ENCODE data around the gene CDH24.
"Not testable (repeated sequence)": the region's sequence is repeated elsewhere in the genome, so short reads cannot be mapped to it uniquely, and the experiment has no call there.

The CDH24 gene

DNA sequence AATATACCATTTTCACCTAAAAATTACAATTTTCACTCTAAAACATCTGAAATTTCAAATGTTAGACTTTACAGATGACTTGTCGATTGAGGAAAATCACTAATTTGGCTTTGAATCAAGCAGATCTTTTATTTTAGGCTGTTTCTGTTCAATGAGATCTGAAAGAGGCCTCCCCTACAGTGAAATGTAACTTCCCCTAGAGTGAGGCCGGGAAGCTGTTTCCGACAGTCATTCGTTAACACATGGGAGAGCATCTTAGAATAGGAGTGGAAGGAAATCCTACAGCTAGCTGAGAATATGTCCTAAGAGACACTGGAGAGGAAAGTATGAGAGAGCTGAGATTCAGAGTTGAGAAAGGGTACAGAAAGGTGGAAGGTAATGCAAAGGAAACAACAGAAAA, 41.7 kb downstream of the CDH24 start:
- no peak for DNase-seq

DNA sequence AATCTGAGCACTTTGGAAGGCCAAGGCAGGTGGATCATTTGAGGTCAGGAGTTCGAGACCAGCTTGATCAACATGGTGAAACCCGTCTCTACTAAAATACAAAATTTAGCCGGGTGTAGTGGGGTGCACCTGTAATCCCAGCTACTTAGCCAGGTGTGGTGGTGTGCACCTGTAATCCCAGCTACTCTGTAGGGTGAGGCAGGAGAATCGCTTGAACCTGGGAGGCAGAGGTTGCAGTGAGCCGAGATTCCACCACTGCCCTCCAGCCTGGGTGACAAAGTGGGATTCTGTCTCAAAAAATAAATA, 43.6 kb downstream of the CDH24 start:
- not testable (repeated sequence) for DNase-seq

DNA sequence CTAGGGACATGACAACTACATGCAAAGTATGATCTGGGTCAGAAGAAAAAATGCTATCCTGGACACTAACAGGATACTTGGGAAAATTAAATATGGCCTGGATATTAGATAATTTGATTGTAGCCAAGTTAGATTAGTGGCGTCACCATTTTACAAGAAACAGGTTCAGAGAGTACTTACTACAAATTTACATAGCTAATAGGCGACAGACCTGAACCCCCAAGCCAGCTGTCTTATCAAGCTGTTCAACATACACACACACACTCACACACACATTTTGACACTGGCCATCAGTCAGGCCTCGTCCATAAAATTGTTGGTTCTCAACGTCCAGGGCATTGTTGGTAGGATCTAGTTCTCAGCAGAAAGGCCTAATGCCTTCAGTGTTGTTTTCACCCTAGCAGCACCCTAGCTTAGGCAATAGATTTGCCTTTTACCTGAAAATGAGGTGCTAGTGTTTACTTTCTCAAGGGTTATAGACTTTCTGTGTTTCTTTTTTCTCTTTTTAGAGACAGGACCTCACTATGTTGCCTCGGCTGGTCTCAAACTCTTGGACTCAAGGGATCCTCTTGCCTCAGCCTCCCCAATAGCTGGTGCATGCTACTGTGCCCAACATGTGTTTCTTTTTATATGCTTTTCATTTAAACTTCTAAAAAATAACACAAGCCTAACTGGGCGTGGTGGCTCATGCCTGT, 44.1 kb downstream of the CDH24 start:
- DNase-seq: no peak

DNA sequence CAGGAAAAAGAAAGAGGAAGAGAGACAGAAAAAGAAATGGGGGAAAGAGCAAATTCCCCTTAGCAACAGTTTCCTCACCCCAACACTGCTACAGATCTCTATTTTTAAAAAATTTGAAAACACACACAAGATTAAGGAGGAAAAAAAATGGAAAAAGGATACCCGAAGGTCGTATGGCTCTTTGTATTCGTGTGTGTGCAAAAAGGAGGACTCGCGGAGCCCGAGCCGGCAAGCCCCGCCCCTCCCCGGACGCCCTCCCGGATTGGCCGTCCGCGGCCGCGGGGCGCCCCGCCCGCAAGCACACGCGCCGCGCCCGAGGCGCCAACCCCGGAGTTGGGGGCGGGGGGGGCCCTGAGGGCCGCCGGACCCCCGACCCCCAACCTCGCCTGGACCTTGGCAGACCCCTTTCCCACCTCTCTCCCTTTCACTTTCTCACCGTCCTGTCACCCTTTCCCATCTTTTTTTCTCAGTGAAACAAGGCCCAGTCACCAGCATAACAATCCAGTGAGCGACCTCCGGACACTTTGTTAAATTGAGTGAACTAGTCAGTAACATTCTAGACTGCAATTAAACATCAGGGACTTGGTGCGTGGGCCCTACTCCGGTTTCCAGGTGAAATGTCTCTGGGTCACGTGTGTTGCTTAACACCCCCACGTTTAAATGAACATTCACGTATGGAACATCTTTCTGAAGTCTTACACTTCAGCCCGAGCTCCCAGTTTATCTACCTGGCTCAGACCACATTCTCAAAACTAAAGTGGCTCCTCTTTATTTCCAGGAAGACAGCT, 47.2 kb downstream of the CDH24 start, which contains the start of gene C14orf93:
C14orf93 (minus strand) TSS at position 205 of the 788 bp plus-strand sequence. CDS start 11,120 bp downstream, outside the sequence.
- peak; percentile 83 for DNase-seq

DNA sequence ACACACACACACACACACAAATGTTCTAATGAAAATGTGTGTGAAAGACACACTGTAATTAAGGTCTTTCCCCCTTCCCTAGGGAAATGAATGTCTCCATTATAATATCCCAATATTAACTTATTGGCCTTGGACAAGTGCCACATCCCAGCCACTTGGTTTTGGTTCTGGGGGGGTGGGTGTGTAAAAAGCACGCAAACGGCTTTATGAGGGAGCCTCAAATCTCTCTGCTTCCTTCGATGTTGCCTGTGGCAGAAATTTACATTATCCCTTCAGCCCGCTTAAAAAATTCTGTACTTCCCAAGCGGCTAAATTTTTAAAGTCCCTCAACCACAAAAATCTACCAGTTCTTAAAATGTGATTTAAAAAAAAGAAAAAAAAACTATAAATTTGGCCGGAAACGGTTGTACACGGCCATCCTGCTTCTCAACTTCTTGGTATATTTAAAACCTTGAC, 47.8 kb downstream of the CDH24 start:
- peak; percentile 71 for DNase-seq

DNA sequence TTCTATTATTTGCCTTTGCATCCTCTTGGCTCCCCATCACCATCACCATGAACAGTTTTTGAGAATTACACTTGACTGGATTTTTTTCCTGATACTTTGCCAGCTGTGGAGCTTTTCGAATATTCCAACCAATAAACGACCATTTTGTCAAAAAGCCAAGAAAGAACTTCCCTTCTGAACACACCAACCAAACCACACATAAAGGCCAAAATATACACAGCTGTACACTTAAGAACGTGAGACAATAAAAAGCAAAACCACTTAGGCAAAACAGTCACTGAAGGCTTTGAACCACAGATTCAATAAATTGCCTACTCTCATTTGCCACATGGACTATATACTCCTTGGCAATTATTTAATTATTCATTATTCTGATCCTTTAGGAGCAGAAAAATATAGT, 48.5 kb downstream of the CDH24 start:
- peak; percentile 92 for DNase-seq

DNA sequence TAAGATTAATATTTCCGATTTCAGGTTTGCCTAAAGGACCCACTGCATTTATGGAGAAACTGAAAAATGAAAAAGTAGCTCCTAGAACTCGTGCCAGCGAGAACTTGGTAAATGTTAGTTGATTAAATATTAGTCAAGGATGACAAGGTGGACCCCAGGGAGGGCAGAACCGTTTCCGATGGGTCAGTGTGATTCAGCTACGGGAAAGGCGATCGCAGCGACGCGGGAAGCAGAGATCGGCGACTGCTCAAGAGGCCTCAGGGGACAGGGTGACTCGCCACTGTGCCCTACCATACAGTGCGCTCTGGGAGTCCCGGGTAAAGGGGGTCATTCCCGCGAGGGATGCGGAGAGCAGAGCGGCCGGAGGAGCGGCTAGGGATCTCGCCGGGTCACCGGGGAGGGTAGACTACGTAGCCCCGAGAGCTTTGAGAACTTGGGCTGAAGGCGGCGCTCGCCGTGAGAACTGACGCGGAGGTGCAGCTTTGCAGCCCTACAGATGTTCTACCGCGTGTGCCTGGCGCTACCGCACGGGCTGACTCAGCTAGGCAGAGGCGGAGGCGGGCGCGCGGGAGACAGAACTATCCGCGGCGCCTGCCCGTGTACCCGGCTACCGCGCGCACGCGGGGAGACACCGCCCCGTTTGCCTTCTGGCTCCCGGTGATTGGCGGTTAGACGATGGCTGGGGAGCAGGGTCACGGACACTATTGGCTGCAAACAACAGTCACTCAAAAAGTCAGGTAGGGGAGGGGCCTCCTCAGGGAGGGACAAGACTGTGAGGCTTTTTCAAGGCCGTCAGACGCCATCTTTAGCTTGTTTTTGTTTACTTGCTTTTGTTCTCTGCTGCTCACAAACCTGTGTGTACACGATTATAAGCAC, 50.5 kb downstream of the CDH24 start:
- DNase-seq: peak; percentile 99

DNA sequence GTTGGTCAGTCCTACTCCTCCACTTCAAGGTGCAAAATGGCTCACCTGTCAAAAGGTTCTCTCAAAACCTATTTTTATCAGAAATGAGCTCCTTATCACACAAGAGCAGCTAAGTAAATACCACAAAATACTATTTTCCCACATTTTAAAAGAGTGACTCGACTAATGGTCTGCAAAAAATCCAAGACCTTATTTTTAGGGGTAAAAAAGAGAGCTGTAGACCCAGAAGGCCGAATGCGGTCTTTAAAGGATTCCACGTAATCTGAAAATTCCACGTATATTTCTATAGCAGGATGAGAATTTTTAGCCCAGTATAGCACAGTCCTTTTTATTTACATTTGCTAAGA, 51.2 kb downstream of the CDH24 start:
- peak; percentile 38 for DNase-seq

DNA sequence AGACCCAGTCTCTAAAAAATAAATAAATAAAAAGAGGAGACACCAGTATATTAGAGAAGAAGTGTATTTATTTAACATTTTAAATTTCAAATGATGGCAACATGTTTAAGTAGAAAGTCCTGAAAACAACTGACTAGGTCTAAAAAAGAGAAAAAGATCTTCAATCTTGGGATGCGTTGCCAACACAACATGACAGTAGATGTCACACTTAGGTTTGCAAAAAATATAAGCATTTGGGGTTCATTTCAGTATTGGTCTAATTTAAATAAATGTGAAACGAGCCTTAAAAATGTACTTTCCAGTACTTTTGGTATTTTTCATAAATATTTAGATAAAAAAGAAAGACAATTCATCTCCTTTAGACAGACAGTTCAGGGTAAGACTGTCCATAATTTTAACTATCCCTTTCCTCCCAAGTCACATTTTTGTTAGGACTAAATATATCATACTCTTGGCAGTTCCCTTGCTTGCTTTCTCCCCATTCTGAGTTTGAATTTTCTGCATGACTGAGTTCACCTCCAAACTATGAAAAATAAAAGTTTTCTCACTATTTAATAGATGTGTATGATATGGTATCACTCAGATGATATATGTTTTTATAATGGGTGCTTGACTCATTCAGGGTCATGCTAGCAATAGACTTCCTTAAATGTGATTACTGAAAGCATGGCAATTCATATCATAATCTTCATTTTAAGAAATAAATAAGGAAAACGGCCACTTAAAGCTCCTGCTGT, 51.7 kb downstream of the CDH24 start:
- no peak for DNase-seq

DNA sequence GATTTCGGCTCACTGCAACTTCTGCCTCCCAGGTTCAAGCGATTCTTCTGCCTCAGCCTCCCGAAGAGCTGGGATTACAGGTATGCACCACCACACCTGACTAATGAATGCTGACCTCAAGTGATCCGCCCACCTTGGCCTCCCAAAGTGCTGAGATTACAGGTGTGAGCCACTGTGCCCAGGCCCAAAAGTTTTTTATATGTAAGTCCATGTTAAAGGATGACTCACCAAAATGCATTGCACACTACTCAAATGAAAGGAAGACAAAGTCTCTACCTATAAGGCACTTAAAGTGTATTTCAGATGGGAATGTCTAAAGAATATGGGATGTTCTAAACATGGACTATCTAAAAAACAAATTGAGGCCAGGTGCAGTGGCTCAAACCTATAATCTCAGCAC, 53.0 kb downstream of the CDH24 start:
- DNase-seq: not testable (repeated sequence)

DNA sequence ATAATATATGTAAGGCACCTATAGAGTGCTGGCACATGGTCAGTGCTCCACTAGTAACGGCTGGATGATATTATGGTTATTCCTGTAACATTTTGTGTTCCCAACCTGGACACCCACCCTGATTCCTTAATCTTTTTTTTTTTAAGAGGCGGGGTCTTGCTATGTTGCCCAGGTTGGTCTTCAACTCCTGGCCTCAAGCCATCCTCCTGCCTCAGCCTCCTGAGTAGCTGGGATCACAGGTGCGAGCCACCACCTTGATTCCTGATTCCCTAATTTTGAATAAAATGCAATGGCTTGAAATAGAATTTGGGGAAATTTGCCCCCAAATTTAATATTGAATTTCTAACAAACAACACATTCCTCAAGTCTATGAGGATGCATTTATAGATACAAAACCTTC, 54.7 kb downstream of the CDH24 start:
- DNase-seq: no peak

DNA sequence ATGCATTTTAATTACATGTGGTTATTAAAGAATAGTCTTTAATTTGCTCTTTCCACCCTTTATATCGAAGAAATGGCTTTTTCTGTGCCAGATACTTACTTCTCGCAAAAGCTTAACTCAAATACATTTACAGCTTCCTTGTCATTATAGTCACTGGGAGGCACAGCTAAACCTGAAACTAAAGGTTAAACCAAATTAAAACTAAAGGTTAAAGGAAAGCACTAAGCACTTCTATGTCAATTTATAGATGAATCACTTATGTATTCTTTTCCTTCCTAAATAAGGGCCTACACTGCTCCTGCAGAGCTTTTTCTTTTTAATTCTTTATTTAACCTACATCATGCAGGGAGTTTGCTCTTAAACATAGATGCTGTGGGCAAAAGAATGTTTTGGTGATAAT, 56.5 kb downstream of the CDH24 start:
- DNase-seq: no peak

DNA sequence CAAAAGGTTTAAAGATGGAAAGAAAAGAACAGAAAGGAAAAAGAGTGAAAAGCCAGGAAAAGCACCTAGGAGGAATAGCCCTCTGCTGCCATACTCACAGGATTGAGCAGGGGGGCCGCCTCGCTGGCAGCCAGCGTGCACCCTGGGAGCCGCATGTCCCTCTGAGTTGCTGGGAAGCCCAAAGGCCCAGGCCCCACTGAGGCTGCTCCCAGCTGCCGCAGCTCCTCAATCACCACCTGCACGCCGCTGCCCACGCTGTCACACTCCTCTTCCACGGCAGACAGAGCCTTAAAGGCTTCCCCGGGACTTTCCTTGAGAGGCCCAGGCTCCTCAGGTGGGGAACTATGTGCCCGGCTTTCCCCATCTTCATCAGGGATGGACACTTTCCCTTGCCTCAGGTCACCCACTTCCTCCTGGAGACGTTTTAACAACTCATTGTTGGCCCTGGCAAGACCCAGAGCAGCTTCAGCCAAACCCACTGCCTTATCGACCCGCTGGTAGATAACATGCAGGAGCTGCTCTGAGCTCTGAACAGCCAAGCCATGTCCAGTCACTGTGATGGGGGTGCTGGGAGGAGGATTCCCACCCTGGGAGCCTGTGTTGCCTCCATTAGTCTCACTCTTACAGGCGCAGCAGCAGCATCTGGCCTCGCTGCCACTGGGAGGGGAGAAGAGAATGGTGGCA, 58.8 kb downstream of the CDH24 start:
- no peak for DNase-seq

DNA sequence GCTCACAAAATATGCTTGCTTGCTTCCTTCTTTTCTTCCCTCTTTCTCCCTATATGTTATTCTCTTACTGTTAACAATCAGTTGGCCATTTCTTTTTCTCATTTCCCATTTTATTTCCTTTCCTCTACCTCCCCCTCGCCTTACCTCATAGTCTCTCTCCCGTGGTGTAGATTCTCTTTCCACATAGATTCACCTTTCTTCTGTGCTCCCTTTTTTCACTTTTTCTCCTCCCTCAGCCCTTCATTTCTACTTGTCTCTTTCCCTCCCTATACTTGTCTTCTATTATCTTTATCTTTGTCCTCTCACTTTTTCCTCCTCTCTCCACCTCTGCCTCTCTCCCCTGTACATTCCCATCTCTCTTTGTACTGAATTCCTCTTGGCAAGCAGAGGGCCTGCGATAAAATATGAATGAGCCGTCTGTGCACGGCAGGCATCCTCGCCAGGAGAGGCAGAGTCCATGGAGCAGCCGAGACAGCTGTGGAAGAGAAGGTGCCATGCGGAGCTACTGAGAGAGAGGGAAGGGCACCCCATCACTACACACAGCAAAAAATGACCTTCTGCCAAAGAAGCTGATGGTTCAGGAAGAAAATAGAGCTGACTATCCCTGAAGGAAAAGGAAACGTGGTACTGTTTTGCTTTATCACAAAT, 59.5 kb downstream of the CDH24 start:
- DNase-seq: peak; percentile 75

Data from NCI-H1092 treated with DMSO at 0.1 percent for 48 hours (cell line).